GM12801 (cell line): ENCODE data around the gene ZNF84.

Source experiments
- CTCF ChIP-seq: IDR thresholded peaks from one replicate; pipeline ENCODE4 v1.5.1; 2011; ENCODE audit warnings: control low read depth; ENCODE audit not compliant: insufficient read length; ENCODE audit errors: extremely low read depth

The ZNF84 gene

DNA sequence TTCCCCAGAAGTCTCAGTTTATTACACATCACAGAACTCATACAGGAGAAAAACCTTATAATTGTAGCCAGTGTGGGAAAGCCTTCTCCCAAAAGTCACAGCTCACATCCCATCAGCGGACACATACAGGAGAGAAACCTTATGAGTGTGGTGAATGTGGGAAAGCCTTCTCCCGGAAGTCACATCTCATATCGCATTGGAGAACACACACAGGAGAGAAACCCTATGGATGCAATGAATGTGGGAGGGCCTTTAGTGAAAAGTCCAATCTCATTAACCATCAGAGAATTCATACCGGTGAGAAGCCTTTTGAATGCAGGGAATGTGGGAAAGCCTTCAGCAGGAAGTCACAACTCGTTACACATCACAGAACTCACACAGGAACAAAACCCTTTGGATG lies 20.1 kb downstream of the ZNF84 start:
- no peak for TF ChIP-seq CTCF

GRCh38 chr12:133058203-133059113 lies 21.1 kb downstream of the ZNF84 start:
- TF ChIP-seq CTCF = no peak

GRCh38 chr12:133061954-133062353 lies 24.6 kb downstream of the ZNF84 start:
- no peak for TF ChIP-seq CTCF

DNA sequence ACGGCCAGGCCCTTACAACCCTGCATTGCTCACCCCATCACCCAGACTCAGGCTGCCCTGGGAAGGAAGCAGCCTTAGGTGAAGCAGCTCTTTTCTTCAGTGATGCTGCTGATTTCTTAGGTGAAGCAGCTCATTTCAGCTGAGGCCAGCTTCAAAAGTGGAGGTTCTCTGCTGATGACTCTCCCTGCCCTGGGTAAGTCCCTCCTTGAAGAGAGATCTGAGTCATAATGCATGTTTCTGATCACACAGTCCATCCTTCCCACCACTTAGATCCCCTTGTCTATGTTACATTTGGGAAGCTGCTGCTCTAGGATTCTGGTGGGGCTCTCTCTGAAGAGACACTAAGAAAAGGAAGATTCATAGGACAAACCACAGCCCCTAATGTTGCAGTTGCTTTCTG lies 26.2 kb downstream of the ZNF84 start:
- no peak for TF ChIP-seq CTCF

- TF ChIP-seq CTCF = no peak
Observed at GRCh38 chr12:133073836-133074235, 36.5 kb downstream of the ZNF84 start.

GRCh38 chr12:133080026-133080367 lies 42.7 kb downstream of the ZNF84 start:
- TF ChIP-seq CTCF = no peak

DNA sequence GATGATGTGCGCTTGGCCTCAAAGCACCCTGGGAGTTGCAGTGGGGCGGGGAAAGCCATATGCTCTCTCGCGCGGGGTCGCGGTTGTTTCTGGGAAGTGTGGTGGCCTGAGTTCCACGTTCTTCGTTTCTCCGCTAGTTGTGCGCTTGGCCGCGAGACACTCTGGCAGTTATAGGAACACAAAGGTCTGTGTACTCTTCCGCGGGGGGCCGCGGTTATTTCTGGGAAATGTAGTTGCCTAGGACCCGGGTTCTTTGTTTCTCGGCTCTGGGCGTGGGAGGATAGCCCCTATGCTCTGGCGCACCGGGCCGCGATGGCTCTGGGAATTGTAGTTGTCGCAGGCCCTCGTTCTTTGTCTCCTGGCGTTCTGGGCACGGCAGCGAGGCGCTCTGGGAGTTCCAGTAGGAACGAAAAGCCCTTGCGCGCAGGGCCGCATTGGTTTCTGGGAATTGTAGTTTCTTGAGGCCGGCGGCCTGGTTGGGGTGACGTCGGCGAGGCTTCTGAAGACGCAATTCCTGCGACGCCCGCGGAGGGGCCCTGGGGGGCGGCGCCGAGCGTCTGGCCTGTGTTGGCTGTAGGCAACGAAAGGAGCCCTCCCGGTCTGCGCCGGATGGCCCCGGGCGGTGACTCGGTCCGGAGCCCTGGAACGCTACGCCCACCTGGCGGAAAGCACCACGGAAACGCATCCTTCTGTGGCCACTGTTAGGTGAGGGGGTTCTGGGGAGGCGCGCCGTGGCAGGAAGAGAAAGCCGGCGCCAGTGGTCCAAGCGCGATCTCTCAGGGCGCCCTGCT lies 43.3 kb downstream of the ZNF84 start, which contains the start of gene ZNF140:
Gene ZNF140 (plus strand): TSS at position 556 of the 791 bp plus-strand sequence. CDS start 398 bp downstream, outside the sequence.
- no peak for TF ChIP-seq CTCF
